Measurements from ENCODE around the gene MRPL20. TPM values are rescaled to one million over a fixed set of nuclear protein-coding genes. Genes with fewer than 3 reads are reported as not detected.

The MRPL20 gene
- total RNA-seq, 4 donors from 2014 or later = 106 to 170 (median 136) TPM

DNA sequence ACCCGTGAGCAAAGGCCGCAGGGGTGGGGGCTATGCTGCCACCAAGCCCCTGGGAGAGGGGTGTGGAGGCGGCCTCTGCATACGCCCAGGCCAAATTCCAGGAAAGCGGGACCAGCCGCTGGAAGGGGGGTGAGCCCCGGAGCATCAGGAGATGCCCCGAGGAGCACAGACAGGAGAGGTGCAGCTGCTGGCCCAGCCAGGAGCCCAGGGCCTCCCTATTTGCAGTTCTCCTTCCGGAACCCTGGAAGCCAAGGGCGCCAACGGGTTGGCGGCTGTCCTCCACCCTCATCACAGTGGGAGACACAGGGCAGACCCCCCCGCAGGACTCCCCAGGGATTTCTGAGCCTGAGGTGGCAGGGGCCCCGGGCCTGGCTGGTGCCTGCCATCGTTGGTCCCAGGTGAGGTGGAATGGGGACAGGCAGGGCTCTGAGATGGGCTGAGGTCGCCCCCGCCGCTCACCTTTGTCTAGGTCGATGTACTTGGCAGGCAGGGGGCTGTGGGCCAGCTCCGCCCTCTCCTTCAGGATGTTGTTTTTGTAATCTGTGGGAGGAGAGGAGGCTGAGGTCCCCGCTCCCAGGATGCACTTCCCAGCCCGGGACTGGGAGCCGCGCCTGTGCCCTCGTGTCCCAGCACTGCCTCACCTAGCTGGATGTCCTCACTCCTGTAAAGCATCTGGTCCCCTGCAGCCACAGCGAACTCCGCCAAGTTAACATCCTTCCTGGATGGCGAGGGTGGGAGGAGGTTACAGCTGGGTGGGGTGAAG lies 53.5 kb downstream of the MRPL20 start:
- ATAC-seq (ENCODE audit: low FRiP score) (no peak), DNase-seq (ENCODE audit: low spot score) (no peak)
- TF ChIP-seq, protein P1, sequence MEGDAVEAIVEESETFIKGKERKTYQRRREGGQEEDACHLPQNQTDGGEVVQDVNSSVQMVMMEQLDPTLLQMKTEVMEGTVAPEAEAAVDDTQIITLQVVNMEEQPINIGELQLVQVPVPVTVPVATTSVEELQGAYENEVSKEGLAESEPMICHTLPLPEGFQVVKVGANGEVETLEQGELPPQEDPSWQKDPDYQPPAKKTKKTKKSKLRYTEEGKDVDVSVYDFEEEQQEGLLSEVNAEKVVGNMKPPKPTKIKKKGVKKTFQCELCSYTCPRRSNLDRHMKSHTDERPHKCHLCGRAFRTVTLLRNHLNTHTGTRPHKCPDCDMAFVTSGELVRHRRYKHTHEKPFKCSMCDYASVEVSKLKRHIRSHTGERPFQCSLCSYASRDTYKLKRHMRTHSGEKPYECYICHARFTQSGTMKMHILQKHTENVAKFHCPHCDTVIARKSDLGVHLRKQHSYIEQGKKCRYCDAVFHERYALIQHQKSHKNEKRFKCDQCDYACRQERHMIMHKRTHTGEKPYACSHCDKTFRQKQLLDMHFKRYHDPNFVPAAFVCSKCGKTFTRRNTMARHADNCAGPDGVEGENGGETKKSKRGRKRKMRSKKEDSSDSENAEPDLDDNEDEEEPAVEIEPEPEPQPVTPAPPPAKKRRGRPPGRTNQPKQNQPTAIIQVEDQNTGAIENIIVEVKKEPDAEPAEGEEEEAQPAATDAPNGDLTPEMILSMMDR (IDR thresholded peaks at IDR 0.05) = no peak

DNA sequence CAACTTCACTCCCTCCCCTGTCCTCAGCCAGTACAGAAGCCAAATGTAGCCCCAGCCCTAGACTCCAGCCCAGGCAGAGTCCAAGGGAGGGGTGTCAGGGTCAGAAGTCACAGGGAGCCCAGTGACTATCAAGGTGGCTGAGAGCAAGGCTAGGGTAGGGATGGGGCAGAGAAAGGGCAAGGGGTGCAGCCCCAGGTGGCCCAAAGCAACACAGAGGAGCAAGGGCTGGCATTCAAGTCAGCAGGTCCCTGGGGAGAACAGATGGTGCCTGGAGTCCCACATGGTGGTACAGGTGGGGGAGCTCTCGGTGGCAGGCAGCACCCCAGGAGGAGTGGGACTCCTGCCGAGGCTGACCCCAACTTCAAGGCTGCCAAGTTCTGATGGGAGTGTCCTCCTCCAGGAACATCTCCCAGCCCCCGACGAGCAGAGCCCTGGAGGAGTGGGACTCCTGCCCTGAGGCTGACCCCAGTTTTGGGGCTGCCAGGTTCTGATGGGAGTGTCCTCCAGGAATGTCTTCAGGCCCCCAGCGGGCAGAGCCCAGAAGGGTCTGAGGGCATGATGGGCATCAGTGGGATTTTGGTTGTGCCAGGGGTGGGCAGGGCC lies 54.2 kb downstream of the MRPL20 start:
- no peak for ATAC-seq (ENCODE audit: low FRiP score)
- TF ChIP-seq, protein P1 (IDR thresholded peaks at IDR 0.05) = no peak
- DNase-seq (ENCODE audit: low spot score) = no peak

Other genes starting within 250 kb of the MRPL20 start
- gene TTLL10, start 233.4 kb downstream of the MRPL20 start, total RNA-seq = 1 to 10 TPM in 1 of 4 donors, under 1 TPM in 2, not detected in 1; 0.48 to 1.0 (median 0.95) TPM
- gene TNFRSF18, start 200.7 kb downstream of the MRPL20 start, total RNA-seq = 1 to 10 TPM in 2 of 4 donors, under 1 TPM in 1, not detected in 1; 0.44 to 2.8 (median 1.7) TPM
- gene TNFRSF4, start 193.1 kb downstream of the MRPL20 start, total RNA-seq = 10 to 100 TPM in 1 of 4 donors, 1 to 10 TPM in 3; 2.4 to 10.7 (median 5.9) TPM
- gene SDF4, start 175.3 kb downstream of the MRPL20 start, total RNA-seq = 100 to 1,000 TPM in 2 of 4 donors, 10 to 100 TPM in 2; 78.3 to 122 (median 98.8) TPM
- 10 to 100 TPM; 14.6 to 27.1 (median 22.1) TPM for gene B3GALT6, start 175.1 kb downstream of the MRPL20 start, total RNA-seq
- 1 to 10 TPM in 3 of 4 donors, not detected in 1; 1.0 to 5.2 (median 1.8) TPM for gene C1QTNF12, start 160.6 kb downstream of the MRPL20 start, total RNA-seq
- 10 to 100 TPM; 30.4 to 50.3 (median 42.9) TPM for gene UBE2J2, start 133.4 kb downstream of the MRPL20 start, total RNA-seq
- 1 to 10 TPM in 3 of 4 donors, under 1 TPM in 1; 0.96 to 4.9 (median 2.7) TPM for gene SCNN1D, start 126.9 kb downstream of the MRPL20 start, total RNA-seq
- 10 to 100 TPM; 19.2 to 41.8 (median 38.1) TPM for gene ACAP3, start 99.4 kb downstream of the MRPL20 start, total RNA-seq
- 10 to 100 TPM; 15.7 to 26.0 (median 17.5) TPM for gene PUSL1, start 98.7 kb downstream of the MRPL20 start, total RNA-seq
- 100 to 1,000 TPM in 1 of 4 donors, 10 to 100 TPM in 3; 71.9 to 103 (median 86.2) TPM for gene INTS11, start 82.6 kb downstream of the MRPL20 start, total RNA-seq
- 10 to 100 TPM in 2 of 4 donors, 1 to 10 TPM in 2; 8.5 to 18.6 (median 11.5) TPM for gene CPTP, start 82.5 kb downstream of the MRPL20 start, total RNA-seq
- under 1 TPM; 0.12 to 0.32 (median 0.16) TPM for gene TAS1R3, start 76.0 kb downstream of the MRPL20 start, total RNA-seq
- 10 to 100 TPM; 56.6 to 65.0 (median 61.8) TPM for gene DVL1, start 57.9 kb downstream of the MRPL20 start, total RNA-seq
- 100 to 1,000 TPM in 1 of 4 donors, 10 to 100 TPM in 3; 78.2 to 147 (median 83.3) TPM for gene MXRA8, start 48.7 kb downstream of the MRPL20 start, total RNA-seq
- gene AURKAIP1, start 32.1 kb downstream of the MRPL20 start, total RNA-seq = 100 to 1,000 TPM in 3 of 4 donors, 10 to 100 TPM in 1; 96.3 to 115 (median 105) TPM
- gene CCNL2, start 8.0 kb downstream of the MRPL20 start, total RNA-seq = 100 to 1,000 TPM; 142 to 273 (median 204) TPM
- gene ANKRD65, start 14.0 kb upstream of the MRPL20 start, total RNA-seq = 1 to 10 TPM; 2.6 to 7.3 (median 3.8) TPM
- 10 to 100 TPM in 3 of 4 donors, 1 to 10 TPM in 1; 6.8 to 21.1 (median 13.8) TPM for gene VWA1, start 28.4 kb upstream of the MRPL20 start, total RNA-seq
- 1 to 10 TPM in 2 of 4 donors, under 1 TPM in 1, not detected in 1; 0.69 to 3.5 (median 2.4) TPM for gene ATAD3C, start 42.4 kb upstream of the MRPL20 start, total RNA-seq
- gene ATAD3B, start 64.5 kb upstream of the MRPL20 start, total RNA-seq = 10 to 100 TPM; 11.0 to 91.6 (median 16.5) TPM
- gene ATAD3A, start 104.9 kb upstream of the MRPL20 start, total RNA-seq = 10 to 100 TPM; 17.3 to 38.5 (median 20.7) TPM
- 1 to 10 TPM; 2.6 to 3.5 (median 3.1) TPM for gene TMEM240, start 133.3 kb upstream of the MRPL20 start, total RNA-seq
- gene SSU72, start 167.6 kb upstream of the MRPL20 start, total RNA-seq = 100 to 1,000 TPM in 3 of 4 donors, 10 to 100 TPM in 1; 95.7 to 130 (median 107) TPM
- 1 to 10 TPM in 3 of 4 donors, not detected in 1; 1.9 to 2.6 (median 2.2) TPM for gene FNDC10, start 192.8 kb upstream of the MRPL20 start, total RNA-seq
- 10 to 100 TPM; 33.7 to 52.2 (median 40.2) TPM for gene MIB2, start 208.2 kb upstream of the MRPL20 start, total RNA-seq
- gene MMP23B, start 224.9 kb upstream of the MRPL20 start, total RNA-seq = 10 to 100 TPM in 3 of 4 donors, 1 to 10 TPM in 1; 9.8 to 61.7 (median 18.5) TPM